T-helper 1 cell (primary cell): Measurements from ENCODE around the gene MED9.
A peak's percentile ranks its signal among the peaks of the same experiment; 100 is the strongest.
"Not testable (repeated sequence)": the region's sequence is repeated elsewhere in the genome, so short reads cannot be mapped to it uniquely, and the experiment has no call there.

Experiments
- DNase-seq, 5 donors: peaks; one replicate each; pipeline ENCODE4 v3.0.0-alpha.2; 2012 to 2020
- total RNA-seq, 4 donors: gene quantifications; one replicate each; lab custom pipeline; 2026; lab: John Stamatoyannopoulos, UW

The MED9 gene, protein sequence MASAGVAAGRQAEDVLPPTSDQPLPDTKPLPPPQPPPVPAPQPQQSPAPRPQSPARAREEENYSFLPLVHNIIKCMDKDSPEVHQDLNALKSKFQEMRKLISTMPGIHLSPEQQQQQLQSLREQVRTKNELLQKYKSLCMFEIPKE
- total RNA-seq, result 9.3 to 13.0 (median 10.5) reads per million in 4 donors

DNA sequence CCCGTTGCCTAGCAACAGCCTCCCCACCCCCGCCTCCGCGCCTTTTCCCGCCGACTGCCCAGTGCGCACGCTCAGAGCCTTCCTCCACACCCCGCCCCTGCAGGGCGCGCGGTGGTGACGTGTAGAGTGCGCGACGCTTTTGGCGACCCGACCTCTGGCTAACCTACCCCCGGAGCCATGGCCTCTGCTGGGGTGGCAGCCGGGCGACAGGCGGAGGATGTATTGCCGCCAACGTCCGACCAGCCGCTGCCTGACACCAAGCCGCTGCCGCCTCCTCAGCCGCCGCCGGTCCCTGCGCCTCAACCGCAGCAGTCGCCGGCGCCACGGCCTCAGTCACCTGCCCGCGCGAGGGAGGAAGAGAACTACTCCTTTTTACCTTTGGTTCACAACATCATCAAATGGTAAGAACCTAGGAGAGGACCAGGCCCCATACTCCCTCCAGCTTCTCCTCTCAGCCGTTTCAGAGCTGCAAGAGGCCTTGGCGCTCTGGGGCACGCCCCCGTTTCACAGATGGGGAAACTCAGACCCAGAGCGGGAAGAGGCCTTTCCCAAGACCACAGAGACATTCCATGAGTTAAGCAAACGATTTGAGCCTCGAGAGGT is at the start of gene MED9:
Gene MED9, plus strand, starts transcription at position 136 of the 603 bp plus-strand sequence. Its CDS starts 42 bp downstream, at position 178.
- peak; percentile 89 to 94 (median 93) for DNase-seq

DNA sequence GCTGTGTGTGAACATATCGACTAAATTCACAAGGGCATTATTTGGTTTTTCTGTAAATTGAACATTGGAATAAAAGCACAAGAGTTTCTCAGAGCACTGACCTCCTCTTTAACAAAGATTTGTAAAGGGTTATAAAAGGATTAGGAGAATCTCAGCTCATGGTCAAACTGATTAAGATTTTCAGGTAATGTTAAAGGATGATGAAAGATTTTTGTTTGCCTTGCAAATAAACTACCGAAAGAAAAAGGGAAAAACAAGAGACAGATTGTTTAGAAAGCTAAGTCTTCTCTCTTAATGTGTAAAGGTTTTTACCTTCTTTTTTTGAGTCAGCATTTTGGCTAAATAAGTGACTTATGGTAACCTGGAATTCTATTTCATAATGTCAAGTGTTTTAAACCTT is 47.6 kb upstream of the MED9 start:
- DNase-seq, result no peak

DNA sequence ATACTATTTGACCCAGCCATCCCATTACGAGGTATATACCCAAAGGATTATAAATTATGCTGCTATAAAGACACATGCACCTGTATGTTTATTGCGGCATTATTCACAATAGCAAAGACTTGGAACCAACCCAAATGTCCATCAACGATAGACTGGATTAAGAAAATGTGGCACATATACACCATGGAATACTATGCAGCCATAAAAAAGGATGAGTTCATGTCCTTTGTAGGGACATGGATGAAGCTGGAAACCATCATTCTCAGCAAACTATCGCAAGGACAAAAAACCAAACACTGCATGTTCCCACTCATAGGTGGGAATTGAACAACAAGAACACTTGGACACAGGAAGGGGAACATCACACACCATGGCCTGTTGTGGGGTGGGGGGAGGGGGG is 45.9 kb upstream of the MED9 start:
- not testable (repeated sequence) for DNase-seq

DNA sequence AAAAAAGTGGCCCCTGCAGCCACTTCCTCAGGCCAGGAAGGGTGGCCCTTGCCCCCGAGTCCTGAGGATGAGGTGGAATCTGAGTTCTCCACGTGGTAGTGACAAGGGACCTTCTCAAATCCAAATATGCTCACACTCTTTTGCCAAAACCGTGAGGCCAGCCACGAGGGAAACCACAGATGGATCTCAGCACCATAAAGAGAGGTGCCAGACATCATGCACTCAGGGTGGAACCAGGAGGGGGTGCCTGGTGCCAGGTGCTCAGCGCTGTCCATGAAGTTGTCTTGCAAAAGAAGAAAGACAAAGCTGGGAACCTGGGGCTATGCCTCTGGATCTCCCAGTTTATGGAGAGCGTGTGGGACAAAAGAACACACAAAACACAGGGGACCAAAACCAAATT is 45.2 kb upstream of the MED9 start:
- no peak for DNase-seq

DNA sequence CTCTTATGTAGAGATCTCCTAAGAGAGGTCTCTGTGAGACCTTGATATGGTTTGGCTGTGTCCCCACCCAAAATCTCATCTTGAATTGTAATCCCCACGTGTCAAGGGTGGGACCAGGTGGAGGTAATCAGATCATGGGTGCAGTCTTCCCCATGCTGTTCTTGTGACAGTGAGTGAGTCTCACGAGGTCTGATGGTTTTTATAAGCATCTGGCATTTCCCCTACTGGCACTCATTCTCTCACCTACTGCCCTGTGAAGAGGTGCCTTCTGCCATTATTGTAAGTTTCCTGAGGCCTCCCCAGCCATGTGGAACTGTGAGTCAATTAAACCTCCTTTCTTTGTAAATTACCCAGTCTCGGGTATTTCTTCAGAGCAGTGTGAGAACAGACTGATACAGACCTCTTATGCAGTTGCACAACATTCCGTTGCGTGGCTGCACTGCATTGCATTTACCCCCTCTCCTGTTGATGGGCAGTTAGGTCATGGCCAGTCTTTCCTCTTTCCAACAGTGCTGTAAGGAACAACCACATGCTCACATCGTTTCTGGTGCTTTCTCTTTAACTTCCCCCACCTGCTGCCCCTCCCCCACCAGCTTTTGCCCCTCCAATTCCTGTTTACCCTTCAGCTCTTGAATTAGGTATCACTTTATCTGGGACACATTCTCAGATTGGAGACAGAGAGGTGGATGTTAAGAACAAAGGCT is 43.6 kb upstream of the MED9 start:
- no peak for DNase-seq

DNA sequence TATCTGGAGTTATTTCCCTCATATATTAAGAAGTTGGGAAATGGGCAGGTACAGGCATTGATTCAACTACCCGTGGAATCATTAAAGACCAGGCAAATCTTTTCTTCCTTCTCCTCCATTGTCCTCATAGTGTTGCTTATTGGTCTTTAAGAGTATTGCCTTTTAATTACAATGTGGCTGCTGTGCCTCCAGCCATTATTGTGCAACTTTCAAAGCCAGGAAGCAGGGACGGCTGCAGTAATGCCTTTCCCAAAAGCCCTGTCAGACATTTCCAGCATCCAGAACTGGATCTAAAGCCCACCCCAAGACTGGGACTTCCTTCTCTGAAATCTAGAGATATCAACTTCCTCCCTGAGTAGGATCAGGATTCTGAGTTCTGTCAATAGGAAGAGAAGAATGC is 42.3 kb upstream of the MED9 start:
- no peak for DNase-seq

DNA sequence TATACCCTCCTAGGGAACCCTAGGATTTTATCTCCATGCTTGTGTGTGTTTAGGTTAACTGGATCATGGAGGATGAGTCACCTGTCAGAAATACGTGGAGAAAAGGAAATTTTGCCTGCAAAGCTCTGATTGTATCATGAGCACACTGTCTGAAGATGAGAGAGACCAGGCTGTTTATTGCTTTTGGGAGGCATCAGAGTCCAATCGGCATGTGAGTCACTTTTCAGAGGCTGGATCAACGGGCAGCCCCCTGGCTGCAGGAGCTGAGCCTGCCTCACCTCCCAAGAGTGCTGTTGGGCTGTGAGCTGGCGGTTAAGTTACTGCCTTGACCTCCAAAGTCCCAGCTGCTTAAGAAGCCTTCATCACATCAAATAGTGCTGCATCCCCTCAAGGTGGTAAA is 41.5 kb upstream of the MED9 start:
- DNase-seq, result no peak

DNA sequence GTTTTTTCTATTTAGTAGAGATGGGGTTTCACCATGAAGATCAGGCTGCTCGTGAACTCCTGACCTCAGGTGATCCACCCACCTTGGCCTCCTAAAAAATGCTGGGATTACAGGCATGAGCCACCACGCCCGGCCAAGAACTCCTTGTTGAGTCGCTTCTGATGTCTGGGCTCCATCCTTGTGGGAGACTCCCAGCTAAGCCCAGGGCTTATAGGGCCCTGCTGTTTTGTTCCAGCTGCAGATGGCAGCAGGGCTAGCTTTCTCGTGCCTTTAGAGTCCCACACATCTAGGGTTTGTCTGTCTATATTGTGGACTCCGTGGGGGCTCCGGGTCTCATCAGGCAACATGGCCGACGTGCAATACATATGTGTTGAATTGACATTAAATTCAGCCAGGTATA is 39.3 kb upstream of the MED9 start:
- no peak for DNase-seq

DNA sequence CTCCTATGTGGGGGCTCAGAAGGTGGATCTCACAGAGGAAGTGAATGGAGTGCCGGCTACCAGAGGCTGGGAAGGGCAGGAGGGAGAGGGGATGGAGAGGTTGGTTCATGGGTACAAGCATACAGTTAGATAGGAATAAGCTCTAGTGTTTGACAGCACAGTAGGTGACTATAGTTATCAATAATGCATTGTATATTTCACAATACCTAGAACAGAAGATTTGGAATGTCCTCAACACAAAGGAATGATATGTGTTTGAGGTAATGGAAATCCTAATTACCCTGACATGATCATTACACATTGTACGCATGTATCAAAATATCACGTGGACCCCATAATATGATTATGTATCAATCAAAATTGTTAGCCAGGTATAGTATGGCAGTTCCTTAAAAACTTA is 38.9 kb upstream of the MED9 start:
- no peak for DNase-seq

DNA sequence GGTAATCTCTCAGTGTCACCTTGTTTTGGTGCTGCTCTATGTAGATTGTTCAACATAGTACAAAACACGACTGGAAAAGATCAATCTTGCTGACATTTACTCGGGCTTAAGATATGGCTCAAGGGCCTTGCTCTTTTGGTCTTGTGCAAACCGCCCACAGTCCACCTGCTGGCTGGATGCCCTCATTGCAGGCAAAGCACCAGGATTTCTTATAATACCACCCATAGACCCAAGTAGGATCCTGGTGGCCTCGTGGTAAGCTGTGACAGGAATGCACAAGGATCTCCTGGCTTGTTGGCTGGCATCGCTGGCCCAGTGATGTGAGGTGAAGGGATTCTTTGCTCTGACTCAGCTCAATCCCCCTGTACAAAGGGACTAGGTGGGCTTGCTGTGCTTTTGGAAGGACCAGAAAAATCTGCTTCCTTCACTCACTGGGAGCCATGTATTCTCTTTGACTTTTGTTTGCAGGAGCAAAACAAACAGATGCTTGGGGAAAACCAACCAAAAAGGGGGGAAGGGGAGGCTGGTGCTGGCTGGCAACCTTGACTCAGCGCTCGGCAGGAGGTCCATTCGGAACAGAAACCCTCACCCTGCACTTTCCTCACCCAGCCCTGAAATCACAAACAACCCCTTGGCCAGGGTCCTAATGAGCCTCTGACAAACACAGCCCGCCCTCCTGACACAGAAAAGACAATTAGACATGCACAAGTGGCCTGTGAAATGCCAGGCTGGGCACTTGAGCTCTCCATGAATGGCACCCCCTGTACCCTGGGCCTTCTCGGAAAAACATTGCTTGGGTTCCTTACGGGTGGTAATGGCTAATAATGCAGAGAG is 36.6 kb upstream of the MED9 start:
- peak; percentile 43 to 68 (median 59) for DNase-seq

DNA sequence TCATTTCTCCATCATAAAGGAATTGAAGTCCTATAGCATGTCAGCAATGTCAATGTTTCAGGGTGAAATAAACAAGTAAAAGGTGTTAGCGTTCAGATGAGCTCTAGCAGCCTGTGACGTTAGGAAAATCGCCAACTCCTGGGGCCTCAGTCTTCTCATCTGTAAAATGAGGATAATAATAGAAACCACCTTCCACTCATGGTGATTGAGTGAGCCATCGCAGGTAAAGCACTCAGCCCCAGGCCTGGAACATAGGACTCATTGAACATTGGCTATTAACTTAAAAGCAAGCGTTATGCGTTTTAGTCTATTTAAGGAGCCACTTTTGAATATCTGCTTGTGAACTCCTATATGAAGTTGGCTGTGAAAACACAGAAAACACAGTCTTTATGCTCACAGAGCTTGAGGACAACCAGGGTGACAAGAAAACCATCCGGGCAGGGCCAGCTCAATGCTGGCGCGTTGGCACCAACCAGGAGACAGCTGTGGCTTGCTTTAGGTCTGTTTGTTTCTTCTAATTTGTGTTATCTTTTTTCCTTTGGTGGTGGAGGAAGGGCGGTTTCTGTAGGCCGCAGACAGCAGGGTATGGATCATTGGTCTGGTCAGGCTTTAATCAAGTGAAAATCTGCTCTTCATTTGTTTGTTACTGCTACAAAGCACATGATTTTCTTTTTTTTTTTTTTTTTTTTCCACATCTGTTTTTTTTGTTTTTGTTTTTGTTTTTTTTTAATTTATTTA is 35.7 kb upstream of the MED9 start:
- no peak for DNase-seq

DNA sequence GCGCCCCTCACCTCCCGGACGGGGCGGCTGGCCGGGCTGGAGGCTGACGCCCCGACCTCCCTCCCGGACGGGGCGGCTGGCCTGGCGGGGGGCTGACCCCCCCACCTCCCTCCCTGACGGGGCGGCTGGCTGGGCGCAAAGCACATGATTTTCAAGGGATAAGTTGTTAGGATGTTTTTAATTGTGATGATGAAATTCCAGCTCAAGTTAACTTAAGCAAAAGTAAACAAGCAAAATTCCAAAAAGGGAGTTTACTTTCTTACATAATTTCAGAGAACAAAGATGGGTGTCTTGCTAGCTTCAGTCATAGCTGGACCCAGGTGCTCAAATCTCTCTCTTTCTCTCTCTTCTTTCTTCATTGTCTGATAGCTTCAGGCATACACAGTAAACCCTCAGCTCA is 33.6 kb upstream of the MED9 start:
- no peak for DNase-seq

DNA sequence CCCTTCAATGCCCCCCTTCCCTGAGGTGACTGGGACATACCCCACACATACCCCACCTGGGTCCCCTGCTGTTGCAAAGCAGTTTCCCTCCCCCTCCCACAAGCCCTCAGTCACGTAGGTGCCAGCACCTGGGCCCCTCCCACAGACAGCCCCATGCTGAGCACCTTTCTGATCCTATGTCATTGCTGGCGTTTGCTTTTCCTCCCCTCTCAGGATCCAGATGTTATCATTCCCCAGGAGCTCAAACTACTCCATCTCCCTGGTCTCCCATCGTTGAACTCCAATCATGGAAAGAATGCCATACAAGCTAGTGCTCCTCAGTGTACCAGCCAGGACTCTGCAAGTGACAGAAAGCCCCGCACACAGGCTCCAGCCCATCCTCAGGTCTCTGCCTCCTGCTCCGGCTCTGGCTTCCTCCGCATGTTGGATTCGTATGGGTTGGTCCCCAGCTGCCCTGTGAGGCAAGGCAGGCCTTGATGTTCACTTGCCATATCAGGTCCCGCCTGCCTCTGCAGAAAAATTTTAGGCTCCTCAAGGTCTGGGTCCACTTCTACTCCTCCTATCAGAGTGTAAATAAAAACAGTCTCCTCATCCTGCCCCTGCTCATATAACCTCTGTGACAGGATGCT is 31.4 kb upstream of the MED9 start:
- no peak for DNase-seq

DNA sequence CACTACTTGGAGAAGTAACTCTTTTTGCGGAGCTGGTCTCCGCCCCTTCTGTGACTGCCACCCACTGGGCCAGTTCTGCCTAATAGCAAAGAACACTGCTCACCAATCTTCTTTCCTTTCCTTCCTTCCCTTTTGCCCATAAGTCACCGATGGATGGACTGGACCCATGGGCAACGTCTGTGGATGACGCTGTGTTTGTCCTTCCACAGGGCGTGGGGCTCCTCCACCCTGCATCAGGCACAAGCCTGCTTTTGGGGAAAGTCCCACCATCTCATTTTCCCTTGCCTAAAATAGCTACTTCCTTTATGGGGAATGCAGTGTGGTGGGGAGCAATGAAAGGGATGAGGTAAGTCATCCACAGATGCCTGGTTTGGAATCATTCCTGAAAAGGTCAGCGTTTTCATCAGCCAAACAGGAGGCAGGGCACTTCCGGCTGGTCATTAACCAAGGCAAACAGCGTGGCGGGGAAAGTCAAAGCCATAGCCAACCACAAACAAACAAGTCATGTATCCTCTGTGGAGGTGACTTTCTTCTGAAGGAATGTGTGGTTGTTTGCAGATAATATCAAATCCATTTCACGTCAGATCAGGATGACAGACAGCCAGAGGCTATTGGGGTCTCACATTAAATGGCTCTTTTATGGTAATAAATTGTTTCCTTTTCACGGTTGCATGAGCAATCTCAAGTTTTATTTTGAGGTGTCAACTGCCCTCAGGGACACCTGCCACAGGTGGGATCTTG is 30.7 kb upstream of the MED9 start:
- DNase-seq, result no peak

DNA sequence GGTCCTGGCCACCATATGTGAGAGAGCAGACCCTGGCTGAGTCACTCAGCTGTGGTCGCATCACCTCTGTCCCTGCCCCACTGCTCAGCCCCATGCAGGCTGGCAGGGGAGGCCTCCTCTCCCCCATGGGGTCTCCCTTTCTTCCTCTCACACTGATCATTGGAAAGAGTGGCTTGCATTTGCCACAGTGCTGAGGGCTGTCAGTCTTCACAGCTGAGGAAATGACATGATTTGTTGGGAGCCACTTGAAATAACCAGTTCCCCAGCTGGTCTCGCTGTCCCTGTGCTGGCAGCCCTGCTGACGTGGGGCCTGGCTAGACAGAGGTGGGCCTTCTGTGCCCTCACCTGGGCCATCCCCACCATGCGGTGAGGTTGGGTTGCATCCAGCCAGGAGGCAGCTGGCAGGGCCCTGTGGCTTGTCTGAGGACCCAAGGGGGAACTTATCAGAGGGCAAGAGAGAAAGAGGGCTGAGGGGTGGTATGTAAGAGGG is 30.1 kb upstream of the MED9 start:
- DNase-seq, result no peak

DNA sequence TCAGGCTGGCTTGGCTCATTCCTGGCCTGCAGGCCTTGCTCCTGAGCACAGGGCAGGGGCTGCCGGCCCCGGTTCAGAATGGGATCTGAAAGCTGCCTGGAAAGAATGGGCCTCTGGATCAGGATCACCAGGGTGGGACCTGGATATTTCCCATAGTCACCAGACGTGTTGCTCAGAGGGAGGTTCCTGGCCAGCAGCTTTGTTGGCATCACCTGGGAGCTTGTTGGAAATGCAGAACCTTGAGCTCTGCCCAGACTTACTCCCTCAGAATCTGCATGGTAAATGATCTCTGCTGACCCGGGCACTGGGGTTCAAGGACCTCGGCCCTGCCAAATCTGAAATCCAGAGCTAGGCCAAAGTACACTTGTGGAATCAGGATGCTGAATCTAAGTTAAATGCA is 29.5 kb upstream of the MED9 start:
- DNase-seq, result no peak

DNA sequence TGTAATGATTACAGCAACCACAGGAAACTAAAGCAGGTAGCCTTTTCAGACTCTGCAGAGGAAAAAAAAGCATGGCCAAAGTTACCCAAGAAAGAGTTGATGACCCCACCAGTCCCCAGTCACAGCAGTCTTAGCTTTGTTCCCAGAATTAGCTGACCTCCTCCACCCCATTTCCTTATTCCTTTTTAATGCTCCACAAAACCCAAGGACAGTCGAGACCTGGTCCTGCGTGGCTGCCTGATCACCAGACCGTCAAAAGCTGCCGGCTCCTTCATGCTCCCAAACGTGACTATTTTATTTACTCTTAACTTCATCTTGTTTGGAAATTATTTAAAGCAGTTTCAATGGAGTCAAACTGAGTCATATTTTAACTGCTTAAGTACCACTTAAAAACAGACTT is 28.7 kb upstream of the MED9 start:
- DNase-seq, result no peak

DNA sequence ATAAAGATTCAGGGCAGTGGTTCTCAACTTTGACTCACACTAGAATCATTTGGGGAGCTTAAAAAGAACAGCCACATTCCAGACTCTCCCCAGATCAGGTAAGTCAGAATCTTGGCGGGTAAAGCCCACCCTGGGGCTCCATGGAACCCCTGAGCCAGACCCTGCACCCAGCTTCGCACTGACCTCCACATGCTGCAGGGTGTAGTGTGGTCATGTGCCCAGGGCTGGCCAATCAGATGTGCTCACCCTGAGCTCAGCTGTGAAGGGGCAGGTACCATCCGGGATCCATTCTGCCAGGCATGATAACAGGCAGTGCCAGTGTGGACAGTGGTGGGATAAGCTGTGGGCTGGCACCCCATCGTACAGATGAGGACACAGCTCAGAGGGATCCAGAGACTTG is 28.1 kb upstream of the MED9 start:
- no peak for DNase-seq

DNA sequence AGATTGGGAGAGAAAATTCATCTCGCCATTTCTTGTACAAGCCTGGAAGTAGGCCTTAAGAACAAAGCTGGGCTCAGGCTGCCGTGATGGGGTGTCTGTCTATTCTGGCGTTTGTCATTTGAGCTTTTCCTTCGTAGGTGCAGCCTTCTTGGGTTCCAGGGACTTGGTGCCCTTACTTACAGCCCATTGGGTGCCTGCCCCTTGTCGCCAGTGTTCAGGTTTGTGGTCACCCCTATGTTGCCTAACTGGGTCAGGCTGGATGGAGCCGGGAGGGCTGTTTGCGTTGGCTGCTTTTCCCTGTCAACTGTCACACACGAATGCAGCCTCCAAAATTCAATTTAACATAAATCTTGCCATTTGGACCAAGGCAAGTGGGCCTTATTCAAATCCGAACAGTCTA is 23.7 kb upstream of the MED9 start:
- no peak for DNase-seq

DNA sequence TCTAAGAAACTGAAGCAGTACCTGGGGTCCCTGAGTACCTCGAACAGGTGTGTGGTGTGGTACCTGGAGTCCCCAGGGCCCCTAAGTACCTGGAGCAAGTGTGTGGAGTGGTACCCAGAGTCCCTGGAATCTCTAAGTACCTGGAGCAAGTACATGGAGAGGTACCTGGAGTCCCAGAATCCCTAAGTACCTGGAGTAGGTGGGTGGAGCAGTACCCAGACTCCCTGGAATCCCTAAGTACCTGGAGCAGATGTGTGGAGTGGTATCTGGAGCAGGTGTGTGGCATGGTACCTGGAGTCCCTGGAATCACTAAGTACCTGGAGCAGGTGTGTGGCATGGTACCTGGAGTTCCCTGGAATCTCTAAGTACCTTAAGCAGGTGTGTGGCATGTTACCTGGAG is 22.5 kb upstream of the MED9 start:
- DNase-seq, result no peak

DNA sequence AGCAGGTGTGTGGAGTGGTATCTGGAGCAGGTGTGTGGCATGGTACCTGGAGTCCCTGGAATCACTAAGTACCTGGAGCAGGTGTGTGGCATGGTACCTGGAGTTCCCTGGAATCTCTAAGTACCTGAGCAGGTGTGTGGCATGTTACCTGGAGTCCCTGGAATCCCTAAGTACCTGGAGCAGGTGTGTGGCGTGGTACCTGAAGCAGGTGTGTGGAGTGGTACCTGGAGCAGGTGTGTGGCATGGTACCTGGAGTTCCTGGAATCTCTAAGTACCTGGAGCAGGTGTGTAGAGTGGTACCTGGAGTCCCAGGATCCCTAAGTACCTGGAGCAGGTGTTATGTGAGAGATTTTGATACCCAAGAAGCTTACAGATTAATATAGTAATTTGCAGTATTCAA is 22.1 kb upstream of the MED9 start:
- not testable (repeated sequence) for DNase-seq
